AG04449 (cell line): ENCODE data around the gene SCN1B.

Experiments
- CTCF ChIA-PET: fragments of 350-600 bp; formaldehyde crosslinking; extraction: SDS; loops from one replicate; lab custom pipeline; 2021; ENCODE audit warnings: antibody characterized with exemption; lab: Yijun Ruan, JAX
- POLR2A ChIA-PET: fragments of 400-600, 350-600 bp; formaldehyde crosslinking; extraction: SDS; loops from one replicate; lab custom pipeline; 2020; ENCODE audit warnings: antibody characterized with exemption, inconsistent platforms; lab: Yijun Ruan, JAX
- DNase-seq: peaks from one replicate; pipeline ENCODE4 v3.0.0-alpha.2; 2010; ENCODE audit warnings: low read depth, low spot score
- H3K4me3 ChIP-seq: 2 replicates; pipeline ENCODE4 v1.5.1; 2011; ENCODE audit warnings: low read depth, mild to moderate bottlenecking, control low read depth, low read length
- CTCF ChIP-seq: IDR thresholded peaks from one replicate; pipeline ENCODE4 v1.5.1; 2011; ENCODE audit warnings: mild to moderate bottlenecking, moderate library complexity, low read length, control low read depth, inconsistent platforms; ENCODE audit not compliant: insufficient read depth; ENCODE audit errors: missing control alignments

The SCN1B gene

DNA sequence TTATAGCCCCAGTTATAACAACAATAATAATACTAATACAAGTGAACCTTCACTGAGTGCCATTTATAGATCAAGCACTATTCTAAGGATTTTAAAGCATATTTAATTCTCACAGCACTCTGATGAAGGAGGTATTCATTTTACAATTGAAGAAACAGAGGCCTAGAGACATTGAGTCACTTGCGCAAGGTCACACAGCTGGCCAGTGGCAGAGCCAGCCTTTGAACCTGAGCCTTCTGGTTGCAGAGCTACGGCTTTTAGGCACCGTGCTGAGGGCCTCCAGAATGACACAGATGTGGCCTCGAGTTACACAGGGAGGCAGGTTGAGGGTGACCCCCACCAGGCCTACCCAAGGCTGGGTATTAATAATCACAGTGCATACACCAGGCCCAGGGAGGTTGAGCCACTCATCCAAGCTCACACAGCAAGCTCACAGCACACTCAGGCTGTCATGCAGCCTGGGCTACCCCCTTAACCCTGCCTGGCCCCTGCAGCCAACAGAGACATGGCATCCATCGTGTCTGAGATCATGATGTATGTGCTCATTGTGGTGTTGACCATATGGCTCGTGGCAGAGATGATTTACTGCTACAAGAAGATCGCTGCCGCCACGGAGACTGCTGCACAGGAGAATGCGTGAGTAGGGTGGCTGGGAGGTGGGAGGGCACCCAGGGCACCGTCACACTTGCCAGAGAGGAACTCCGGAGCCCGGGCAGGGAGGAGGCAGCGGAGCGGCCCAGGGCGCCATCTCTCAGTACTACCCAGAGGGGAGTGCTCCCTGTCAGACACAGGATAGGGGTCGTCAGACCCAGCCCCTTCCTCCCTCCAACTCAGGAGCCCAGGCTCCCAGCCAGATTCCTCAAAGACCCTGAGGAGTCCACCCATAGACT, 8.6 kb downstream of the SCN1B start:
- H3K4me3 ChIP-seq = no peak overlapping the region
- CTCF ChIA-PET = interaction anchor here (0.7 to 2.7 kb wide), 7 partner anchors 10 to 103 kb away, joined by 3 to 12 read pairs (median 3); no protein-coding TSS in a partner anchor
- TF ChIP-seq CTCF = no peak
- DNase-seq = no peak
- POLR2A ChIA-PET = interaction anchor here (0.6 kb wide), 1 partner anchor 609 kb away, joined by 3 read pairs; the partner anchor contains the start of gene COX6B1

DNA sequence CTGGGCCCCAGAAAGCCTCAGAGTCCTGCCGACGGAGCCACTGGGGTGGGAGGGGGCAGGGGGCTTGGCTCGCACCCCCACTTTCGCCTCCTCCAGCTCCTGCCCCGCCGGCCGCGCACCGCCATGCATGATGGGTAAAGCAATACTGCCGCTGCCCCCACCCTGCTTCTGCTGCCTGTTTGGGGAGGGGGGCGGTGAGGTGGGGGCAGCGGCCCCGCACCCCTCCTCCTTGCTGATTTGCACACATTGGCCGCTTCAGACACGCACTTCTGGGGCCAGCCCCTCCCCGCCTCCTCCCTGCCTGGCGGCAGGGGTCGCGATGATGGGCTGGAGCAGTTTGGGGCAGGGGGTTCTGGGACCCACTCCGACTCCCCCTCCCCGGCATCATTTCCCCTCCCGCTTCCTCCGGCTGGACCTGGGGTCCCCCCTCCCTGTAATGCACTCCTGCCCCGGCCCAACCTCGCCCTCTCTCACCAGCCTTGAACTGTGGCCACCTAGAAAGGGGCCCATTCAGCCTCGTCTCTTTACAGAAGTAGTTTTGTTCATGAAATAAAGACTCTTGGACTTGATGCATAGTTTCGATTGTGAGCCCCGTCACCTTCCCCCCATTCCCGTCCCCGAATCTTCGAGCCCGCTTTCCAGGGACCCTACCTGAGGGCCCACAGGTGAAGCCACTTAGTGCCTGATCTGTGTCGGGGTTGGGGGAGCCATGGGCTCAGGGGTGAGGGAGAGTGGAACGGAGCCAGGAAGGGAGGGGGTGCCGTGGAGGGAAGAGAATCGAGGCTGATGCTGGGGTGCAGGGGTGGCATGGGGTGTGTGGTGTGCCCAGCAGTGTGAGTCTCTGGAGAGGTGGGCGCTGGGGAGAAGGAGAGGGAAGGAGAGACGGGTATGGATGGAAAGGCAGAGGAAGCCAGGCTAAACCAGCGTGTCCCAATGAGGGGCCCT, 9.9 kb downstream of the SCN1B start:
- TF ChIP-seq CTCF = no peak
- POLR2A ChIA-PET = no interaction called here
- CTCF ChIA-PET = interaction anchor here (1.0 kb wide), 1 partner anchor 66 kb away, joined by 3 read pairs; no protein-coding TSS in a partner anchor

DNA sequence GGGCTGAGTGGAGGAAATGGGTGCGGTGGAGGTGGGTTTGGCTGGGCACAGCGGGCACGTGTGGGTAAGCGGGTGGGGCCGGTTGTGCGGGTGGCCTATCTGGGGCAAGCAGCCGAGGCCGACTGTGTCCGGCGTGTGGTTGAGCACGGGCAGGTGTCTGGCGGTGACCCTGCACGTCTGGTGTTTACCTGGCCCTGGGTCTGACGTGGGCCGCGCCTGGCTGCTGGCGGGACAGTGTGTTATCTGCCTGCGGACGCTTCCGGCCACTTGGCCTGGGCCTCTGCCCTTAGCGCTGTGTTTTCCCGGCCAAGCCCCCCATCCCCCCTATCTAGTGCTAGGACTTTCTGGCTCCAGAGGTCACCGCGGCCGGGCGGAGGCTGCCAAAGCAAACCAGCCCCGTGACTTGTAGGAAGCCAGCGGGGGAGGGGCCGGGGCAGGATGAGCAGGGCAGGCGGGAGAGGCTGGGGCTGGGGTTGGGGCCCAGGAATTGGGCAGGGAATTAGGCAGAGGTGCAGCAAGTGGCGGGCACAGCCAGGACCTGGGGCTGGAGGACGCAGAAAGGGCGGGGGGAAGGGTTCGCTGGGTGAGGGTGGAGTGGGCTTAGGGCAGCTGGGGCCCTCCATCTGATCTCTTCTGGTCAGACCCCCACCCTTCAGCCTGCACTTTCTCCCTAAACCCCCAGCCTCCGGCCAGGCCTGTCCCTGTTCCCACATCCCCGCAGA, 10.7 kb downstream of the SCN1B start:
- no peak for TF ChIP-seq CTCF
- POLR2A ChIA-PET = no interaction called here
- no peak for DNase-seq
- CTCF ChIA-PET = interaction anchor here (6.2 kb wide), 1 partner anchor 95 kb away, joined by 67 read pairs; the partner anchor contains the start of gene LGI4
- no peak overlapping the region for H3K4me3 ChIP-seq

More for the DNA sequence above, 9.9 kb downstream of the SCN1B start:
- H3K4me3 ChIP-seq = no peak overlapping the region
- no peak for DNase-seq

DNA sequence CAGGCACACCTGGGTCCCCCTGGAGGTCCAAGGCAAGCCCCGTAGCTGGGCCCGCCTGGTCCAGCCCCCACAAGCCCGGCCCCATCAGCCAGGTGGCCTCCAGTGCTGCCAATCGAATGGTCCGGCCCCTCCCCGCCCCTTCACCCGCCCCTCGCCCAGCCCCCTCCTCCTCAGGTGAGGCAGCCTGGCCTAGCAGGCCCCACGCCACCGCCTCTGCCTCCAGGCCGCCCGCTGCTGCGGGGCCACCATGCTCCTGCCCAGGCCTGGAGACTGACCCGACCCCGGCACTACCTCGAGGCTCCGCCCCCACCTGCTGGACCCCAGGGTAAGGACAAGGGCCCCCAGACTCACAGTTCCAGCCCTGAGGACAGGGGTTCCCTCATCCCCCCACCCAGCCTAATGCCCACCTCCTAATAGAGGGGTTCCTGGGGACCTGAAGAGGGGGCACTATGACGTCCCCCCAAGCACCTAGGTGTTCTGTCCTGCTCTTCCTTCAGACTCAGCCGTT, 11.3 kb downstream of the SCN1B start, which contains the start of gene HPN:
Gene HPN (plus strand): TSS at position 174 of the 508 bp plus-strand sequence. CDS start 786 bp downstream, outside the sequence.
- POLR2A ChIA-PET = no interaction called here
- no peak for TF ChIP-seq CTCF
- no peak within 1 kb of the TSS for H3K4me3 ChIP-seq
- CTCF ChIA-PET = interaction anchor here (3.2 to 6.2 kb wide), 2 partner anchors 68 to 95 kb away, joined by 16 to 67 read pairs; partner anchors contain the start of gene LGI4
- DNase-seq = no peak

DNA sequence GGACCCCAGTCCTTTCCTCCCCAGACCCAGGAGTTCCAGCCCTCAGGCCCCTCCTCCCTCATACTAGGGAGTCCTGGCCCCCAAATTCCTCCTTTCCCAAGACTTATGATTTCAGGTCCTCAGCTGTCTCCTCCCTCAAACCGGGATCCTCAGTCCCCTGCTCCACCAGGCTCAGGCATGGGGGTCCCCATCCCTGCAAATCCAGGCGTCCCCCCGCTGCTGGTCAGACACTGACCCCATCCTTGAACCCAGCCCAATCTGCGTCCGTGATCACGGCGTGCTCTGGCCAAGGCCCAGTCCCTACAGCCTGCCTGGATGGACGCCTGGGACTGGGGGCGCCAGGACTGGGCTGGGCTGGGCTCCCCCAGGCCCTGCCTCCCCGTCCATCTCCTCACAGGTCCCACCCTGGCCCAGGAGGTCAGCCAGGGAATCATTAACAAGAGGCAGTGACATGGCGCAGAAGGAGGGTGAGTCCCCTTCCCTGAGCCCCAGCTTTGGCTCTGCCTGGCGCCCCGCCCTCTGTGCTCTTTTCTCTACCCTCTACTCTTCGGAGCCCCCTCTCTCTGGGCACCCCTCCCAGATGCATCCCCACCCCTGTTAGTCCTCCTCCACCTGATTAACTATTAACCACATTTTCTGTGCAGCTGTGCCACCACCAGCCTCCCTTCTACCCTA, 11.9 kb downstream of the SCN1B start:
- ChIA-PET POLR2A (no interaction called here), CTCF (interaction anchor here (3.2 to 6.2 kb wide), 2 partner anchors 69 to 94 kb away, joined by 16 to 67 read pairs; partner anchors contain the start of gene LGI4)
- DNase-seq = no peak
- H3K4me3 ChIP-seq = no peak overlapping the region
- TF ChIP-seq CTCF = no peak
